KG1 (cell line): ENCODE data around the gene SCN4A.
"Not testable (repeated sequence)": the region's sequence is repeated elsewhere in the genome, so short reads cannot be mapped to it uniquely, and the experiment has no call there.

Experiments used
- DNase-seq: peaks from one replicate; lab custom pipeline; 2025; lab: John Stamatoyannopoulos, UW

The SCN4A gene

DNA sequence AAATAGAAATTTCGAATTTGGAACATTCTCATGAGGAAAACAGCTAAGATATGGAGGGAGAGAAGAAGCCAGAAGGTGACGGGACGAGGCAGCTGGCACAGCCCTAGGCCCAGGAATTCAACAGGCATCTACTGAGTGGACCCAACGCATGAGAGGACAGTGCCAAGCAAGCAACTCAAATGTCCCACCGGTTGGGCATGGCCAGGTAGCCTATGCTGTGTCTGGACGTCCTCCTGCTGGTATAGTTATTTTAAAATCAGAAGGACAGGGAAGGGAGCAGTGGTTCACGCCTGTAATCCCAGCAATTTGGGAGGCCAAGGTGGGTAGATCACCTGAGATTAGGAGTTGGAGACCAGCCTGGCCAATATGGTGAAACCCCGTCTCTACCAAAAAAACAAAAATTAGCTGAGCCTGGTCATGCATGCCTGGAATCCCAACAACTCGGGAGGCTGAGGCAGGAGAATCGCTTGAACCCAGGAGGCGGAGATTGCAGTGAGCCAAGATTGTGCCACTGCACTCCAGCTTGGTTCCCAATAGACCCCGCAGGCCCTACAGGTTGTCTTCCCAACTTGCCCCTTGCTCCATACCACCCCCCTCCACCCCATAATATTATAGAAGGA is 56.0 kb downstream of the SCN4A start:
- DNase-seq: no peak

DNA sequence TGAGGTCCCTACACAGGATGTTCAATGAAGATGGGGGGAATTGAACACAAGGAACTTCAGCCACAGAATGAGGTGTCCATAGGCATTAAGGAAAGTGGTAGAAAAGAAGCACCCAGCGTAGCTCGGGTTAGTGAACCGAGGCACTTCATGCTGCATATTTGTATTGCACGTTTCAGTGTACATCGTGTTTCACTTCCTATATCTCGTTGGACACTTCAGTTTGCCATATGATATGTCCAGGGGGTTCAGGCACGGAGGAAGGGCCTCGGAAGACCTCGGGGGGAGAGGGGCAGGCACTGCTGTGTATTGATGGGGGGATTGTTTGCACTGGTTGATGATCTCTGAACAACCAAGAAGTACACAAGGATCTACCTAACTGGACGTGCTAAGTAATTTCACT is 57.0 kb downstream of the SCN4A start:
- not testable (repeated sequence) for DNase-seq

DNA sequence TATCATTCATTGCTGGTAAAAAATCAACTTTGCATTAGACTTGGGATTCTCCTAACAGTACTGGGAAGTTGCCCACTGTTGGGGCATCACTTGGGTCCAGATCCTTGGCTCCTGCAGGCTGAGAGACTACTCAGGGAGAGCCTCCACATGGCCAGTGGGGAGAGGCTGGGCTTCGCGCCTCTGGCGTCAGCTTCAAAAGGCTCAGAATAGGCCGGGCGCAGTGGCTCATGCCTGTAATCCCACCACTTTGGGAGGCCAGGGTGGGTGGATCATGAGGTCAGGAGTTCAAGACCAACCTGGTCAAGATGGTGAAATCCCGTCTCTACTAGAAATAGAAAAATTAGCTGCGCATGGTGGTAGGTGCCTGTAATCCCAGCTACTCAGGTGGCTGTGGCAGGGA is 58.2 kb downstream of the SCN4A start:
- no peak for DNase-seq

DNA sequence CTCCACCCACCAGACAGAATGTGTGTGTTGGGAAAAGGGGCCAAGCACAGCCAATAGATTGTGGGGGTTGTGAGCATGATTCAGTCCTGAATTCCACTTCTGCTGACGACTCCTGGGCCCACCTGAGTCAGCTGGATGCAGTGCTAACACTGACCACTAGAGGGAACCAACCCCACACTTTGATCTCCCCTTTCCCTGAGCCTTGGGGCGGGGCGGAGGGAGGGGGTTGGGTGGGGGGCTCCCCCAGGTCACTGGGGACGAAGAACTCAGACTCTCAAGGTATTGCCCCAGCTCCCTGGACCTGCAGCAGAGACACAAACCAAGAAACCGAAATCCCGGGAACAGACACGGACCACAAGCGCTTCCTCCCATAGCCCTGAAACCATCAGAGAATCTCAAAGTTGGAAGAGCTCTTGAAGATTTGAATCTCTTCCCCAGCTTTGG is 61.0 kb downstream of the SCN4A start:
- DNase-seq: no peak

DNA sequence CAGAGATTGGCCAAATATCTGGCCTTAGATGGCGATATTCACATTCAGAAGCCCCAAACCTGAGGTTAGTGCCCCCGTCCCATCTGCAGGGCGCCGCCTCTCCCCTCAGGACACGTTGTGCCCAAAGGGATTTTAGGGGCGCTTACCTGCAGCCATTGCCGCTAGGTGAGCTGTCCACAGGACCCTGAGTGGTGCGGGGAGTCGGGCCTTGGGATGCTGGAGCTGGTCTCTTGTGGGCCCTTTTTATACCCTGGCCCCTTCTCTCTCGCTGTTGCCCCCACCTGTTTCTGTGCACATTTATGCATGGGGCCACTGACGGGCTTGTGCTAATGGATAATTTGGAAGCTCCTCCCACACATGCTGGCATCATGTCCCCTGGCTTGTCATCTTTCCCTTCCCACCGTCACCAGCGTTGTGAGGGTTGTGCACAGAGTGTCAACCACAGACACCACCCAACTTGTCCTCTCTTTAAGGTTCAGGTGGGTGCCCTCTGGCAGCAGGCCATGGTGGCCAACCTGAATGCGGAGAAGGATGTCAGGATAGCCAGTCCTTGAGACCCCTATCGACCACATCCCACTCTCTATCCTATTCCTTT is 61.6 kb downstream of the SCN4A start, which contains the start of gene CSHL1:
Gene CSHL1, minus strand, starts transcription at position 218 of the 595 bp plus-strand sequence. Its CDS starts 62 bp downstream, at position 156.
- DNase-seq: no peak

DNA sequence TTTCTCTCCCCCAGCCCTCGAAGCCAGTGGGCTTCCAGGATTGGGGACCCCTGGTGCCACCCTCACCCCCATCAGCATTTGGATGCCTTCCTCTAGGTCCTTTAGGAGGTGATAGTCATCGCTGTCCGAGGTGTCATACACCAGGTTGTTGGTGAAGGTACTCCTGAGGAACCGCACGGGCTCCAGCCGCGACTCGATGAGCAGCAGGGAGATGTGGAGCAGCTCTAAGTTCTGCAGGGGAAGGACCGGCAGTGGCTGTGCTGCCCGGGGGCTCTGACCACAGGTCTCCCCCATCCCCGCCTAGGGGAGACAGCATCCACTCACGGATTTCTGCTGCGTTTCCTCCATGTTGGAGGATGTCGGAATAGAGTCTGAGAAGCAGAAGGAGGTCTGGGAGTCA is 62.6 kb downstream of the SCN4A start:
- DNase-seq: no peak

DNA sequence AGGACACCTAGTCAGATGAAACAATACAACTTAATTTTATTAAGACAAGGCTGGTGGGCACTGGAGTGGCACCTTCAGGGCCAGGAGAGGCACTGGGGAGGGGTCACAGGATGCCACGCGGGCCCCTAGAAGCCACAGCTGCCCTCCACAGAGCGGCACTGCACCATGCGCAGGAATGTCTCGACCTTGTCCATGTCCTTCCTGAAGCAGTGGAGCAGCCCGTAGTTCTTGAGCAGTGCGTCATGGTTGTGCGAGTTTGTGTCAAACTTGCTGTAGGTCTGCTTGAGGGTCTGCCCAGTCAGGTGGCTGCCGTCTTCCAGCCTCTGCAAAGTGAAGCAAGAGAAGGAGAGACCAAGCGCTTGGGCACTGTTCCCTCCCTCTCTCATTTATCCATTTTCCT is 63.1 kb downstream of the SCN4A start:
- not testable (repeated sequence) for DNase-seq

DNA sequence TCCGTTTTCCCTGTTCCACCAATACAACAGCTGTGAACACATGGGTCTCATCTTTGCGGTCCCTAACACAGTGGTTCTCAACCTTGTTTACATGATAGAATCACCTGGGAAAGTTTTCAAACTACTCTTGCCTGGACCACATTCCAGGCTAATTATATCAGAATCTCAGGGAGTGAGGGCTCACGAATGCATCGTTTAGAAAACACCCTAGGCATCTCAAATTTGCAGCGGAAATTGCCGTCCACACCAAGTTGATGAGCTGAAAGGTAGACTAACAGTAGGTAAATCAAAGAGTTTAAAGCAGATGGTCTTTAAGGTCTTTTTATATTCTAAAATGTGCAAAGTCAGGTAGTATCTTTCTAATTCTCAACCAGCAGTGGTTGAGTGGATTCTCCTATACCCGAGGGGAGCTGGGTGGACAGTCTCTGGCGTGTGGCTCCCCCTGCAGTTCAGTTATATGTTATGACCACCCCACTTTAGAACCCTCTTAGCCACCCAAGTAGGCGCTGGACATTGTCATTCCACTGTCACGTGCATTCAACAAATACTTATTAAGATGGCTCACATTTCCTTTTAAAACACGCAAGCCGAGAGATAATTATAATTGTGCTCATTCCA is 65.4 kb downstream of the SCN4A start:
- not testable (repeated sequence) for DNase-seq

DNA sequence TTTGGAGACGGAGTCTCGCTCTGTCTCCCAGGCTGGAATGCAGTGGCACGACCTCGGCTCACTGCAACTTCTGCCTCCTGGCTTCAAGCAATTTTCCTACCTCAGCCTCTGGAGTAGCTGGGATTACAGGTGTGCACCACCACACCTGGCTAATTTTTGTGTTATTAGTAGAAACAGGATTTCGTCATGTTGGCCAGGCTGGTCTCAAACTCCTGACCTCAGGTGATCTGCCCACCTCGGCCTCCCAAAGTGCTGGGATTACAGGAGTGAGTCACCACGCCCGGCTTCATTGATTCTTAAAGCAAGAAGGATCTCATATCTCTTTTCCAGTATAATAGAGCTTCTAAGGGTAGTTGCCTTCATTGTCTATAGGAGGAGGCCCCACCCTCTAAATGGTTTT is 67.9 kb downstream of the SCN4A start:
- DNase-seq: not testable (repeated sequence)

DNA sequence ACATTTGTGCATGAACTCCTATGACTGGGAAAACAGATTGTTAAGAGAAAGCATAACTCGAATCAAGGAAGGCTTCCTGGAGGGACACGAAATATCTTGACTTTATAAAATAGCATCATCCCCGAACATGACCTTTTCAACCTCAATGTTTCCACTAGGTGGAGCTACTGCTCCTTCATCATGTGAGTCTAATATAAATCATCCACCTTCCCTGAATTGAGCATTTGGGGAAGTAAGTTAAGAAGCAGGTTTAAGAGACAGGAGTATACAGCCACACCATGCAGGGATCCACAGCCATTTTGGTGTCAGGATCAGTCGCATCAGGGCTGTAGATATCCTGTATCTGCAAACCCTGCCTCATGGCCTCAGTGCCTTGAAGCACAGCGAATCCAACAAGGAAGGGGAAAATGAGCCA is 68.9 kb downstream of the SCN4A start:
- not testable (repeated sequence) for DNase-seq

DNA sequence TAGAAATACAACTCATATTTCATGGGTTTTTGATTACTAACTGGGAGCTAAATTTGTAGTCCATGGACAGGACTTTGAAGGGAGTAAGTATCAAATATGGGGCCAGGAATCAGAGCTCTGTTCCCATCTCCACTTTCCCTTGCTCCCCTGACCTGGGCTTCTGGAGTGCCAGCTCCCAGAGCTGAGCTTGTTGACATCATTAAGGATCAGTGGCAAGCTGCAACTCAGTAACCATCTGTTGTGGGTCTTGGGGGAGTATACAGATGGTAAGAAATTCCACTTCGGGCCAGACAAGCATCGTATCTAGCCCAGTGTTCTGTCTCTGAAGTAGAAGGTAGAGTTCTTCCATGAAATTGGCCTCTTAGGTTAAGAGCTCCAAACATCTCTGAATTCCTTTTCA is 70.7 kb downstream of the SCN4A start:
- DNase-seq: not testable (repeated sequence)

DNA sequence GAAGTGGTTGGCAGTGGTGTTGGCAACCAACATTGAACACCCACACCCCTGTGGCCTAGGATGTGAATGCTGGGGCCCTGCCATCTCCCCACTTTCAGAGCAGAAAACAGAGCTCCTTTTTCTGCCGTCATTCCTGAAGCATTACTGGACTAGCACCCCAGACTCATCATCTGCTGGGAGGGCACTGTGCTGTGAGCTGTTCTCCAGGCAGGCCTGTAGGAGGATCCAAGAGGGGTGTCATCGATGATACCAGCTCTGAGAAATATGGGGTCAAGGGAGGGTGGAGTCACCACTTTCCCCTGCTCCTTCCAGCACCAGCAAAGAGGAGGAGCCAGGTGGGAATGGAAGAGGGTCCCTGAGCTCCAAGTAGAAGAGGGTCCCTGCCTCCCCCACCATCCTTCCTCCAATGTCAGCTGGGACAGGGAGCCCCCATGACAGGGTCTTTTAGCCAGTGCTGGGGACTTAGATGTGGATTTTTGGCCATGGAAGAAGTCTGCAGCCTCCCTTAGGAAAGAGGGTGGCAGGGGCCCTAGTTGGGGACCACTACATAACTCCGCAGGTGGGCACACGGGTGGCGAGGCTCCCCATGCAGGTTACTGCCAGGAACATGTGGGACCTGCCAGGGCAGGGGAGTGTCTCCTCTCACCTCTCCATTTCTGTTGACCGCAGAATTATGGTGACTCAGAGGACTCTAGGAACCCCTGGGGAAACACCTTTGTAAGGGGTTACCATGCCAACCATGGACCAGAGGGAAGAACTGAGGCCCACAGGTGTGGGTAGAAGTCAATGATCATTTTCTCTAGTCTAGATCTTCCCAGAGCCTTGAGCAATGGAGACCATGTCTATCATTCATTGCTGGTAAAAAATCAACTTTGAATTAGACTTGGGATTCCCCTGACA is 73.6 kb downstream of the SCN4A start:
- DNase-seq: not testable (repeated sequence)

DNA sequence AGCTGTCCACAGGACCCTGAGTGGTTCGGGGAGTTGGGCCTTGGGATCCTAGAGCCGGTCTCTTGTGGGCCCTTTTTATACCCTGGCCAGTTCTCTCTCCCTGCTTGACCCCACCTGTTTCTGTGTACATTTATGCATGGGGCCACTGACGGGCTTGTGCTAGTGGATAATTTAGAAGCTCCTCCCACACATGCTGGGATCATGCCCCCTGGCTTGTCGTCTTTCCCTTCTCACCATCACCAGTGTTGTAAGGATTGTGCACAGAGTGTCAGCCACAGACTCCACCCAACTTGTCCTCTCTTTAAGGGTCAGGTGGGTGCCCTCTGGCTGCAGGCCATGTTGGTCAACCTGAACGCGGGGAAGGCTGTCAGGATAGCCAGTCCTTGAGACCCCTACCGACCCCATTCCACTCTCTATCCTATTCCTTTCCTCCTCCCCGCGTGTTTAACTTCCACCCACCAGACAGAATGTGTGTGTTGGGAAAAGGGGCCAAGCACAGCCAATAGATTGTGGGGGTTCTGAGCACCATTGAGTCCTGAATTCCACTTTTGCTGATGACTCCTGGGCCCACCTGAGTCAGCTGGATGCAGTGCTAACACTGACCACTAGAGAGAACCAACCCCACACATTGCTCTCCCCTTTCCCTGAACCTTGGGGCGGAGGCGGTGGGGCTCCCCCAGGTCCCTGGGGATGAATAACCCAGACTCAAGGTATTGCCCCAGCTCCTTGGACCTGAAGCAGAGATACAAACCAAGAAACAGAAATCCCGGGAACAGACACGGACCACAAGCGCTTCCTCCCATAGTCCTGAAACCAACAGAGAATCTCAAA is 76.0 kb downstream of the SCN4A start, which contains the start of gene CSH1:
Gene CSH1, minus strand, starts transcription at position 51 of the 831 bp plus-strand sequence. CDS start 63 bp downstream, outside the sequence.
- not testable (repeated sequence) for DNase-seq

DNA sequence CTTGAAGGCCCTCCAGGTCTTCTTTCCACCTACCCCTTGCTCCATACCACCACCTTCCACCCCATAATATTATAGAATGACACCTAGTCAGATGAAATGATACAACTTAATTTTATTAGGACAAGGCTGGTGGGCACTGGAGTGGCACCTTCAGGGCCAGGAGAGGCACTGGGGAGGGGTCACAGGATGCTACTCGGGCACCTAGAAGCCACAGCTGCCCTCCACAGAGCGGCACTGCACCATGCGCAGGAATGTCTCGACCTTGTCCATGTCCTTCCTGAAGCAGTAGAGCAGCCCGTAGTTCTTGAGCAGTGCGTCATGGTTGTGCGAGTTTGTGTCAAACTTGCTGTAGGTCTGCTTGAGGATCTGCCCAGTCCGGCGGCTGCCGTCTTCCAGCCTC is 77.9 kb downstream of the SCN4A start:
- not testable (repeated sequence) for DNase-seq

DNA sequence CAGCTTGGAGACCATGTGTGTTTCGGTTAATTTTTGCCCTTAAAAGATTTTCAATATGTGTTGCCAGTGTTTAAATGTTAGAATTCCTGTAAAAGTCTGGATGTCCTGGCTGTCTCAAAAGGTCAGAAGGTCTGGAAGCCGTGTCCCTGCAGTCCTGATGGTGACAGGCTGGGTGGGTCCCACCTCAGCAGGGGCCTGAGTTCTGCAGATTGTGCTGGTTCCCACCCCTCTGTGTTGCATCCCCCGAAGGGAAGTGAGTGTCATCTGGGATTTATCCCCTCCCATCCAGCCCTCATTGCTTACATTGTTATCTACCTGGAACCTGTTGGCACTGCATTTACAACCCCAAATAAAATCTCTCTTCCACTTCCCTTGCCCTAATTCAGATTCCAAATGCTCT is 78.7 kb downstream of the SCN4A start:
- DNase-seq: not testable (repeated sequence)

DNA sequence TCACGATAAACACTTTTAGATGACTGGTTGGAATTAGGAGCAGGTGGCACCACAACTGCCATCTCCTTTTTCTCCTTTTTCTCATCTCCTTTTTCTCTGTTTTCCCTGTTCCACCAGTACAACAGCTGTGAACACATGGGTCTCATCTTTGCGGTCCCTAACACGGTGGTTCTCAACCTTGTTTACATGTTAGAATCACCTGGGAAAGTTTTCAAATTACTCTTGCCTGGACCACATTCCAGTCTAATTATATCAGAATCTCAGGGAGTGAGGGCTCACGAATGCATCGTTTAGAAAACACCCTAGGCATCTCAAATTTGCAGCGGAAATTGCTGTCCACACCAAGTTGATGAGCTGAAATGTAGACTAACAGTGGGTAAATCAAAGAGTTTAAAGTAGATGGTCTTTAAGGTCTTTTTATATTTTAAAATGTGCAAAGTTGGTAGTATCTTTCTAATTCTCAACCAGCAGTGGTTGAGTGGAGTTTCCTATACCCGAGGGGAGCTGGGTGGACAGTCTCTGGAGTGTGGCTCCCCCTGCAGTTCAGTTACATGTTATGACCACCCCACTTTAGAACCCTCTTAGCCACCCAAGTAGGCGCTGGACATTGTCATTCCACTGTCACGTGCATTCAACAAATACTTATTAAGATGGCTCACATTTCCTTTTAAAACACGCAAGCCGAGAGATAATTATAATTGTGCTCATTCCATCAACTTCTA is 80.2 kb downstream of the SCN4A start:
- DNase-seq: not testable (repeated sequence)

DNA sequence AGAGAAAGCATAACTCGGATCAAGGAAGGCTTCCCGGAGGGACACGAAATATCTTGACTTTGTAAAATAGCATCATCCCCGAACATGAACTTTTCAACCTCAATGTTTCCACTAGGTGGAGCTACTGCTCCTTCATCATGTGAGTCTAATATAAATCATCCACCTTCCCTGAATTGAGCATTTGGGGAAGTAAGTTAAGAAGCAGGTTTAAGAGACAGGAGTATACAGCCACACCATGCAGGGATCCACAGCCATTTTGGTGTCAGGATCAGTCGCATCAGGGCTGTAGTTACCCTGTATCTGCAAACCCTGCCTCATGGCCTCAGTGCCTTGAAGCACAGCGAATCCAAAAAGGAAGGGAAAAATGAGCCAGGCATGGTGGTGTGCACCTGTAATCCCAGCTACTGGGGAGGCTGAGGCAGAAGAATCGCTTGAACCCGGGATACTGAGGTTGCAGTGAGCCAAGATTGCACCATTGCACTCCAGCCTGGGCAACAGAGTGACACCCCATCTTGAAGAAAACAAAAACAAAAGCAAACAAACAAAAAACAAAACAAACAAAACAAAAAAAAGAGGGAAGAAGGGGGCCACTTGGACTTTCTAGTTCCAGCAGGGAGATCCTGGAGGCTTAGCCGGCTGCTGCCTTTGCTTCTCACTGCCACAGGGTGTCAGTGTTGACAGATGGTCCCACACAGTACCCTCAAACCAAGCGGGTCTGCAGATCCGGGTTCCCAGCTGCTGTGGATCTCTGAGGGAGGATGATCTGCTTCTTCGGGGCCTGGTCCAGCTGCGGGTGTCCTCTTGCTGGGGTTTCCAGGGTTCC is 83.5 kb downstream of the SCN4A start:
- DNase-seq: peak; percentile 58
